Ectodermal cell (in vitro differentiated cells): Measurements from ENCODE around the gene SIRT6.
A peak's percentile ranks its signal among the peaks of the same experiment; 100 is the strongest.
"Not testable (repeated sequence)": the region's sequence is repeated elsewhere in the genome, so short reads cannot be mapped to it uniquely, and the experiment has no call there.

Source experiments
- H3K27ac ChIP-seq: 2 replicates; pipeline ENCODE4 v1.7.0; 2013; ENCODE audit warnings: mild to moderate bottlenecking, low read depth, low read length; ENCODE audit not compliant: insufficient read depth, poor library complexity, severe bottlenecking
- H3K27me3 ChIP-seq: 2 replicates; pipeline ENCODE4 v1.7.0; 2013; ENCODE audit warnings: mild to moderate bottlenecking, low read length; ENCODE audit not compliant: insufficient read depth, control insufficient read depth, poor library complexity, severe bottlenecking
- H3K36me3 ChIP-seq: one replicate; pipeline ENCODE4 v1.7.0; 2013; ENCODE audit warnings: low read length; ENCODE audit not compliant: control insufficient read depth, insufficient read depth
- H3K4me1 ChIP-seq: one replicate; pipeline ENCODE4 v1.7.0; 2013; ENCODE audit warnings: low read length; ENCODE audit not compliant: control insufficient read depth, insufficient read depth
- H3K4me3 ChIP-seq: 2 replicates; pipeline ENCODE4 v1.7.0; 2013; ENCODE audit warnings: low read depth, low read length, control low read depth; ENCODE audit not compliant: insufficient read depth
- H3K9me3 ChIP-seq: 2 replicates; pipeline ENCODE4 v1.7.0; 2013; ENCODE audit warnings: mild to moderate bottlenecking, low read length, moderate library complexity; ENCODE audit not compliant: control insufficient read depth
- WGBS, 2 experiments: methylation state at CpG; one replicate each; pipeline ENCODE4 v1.1.7; 2013; ENCODE audit warnings: missing lambda C conversion rate in 2 of 2; 5-methylcytosine and 5-hydroxymethylcytosine counted together

SIRT6 gene

GRCh38 chr19:4200940-4201542 is 18.7 kb upstream of the SIRT6 start:
- no peaks in the 10 kb centered on the region for H3K4me1 ChIP-seq
- peaks cover 35% of the 10 kb centered on the region for H3K27me3 ChIP-seq
- H3K9me3 ChIP-seq, result no peaks in the 10 kb centered on the region
- no peaks in the 10 kb centered on the region for H3K36me3 ChIP-seq
- 46% methylated on average over 2 of the region's 2 CpGs for WGBS, 2 experiments
- no peak overlapping the region for H3K4me3 ChIP-seq
- no peak overlapping the region for H3K27ac ChIP-seq

- WGBS, 2 experiments, result 72% methylated on average over 33 of the region's 33 CpGs
- no peak overlapping the region for H3K4me3 ChIP-seq
- no peaks in the 10 kb centered on the region for H3K4me1 ChIP-seq
- H3K9me3 ChIP-seq, result no peaks in the 10 kb centered on the region
- no peaks in the 10 kb centered on the region for H3K36me3 ChIP-seq
- H3K27me3 ChIP-seq, result peaks cover 35% of the 10 kb centered on the region
- H3K27ac ChIP-seq, result no peak overlapping the region
These were observed 17.4 kb upstream of the SIRT6 start for GRCh38 chr19:4199699-4200293.

- Histone ChIP-seq H3K4me1 (no peaks in the 10 kb centered on the region), H3K27me3 (peaks cover 42% of the 10 kb centered on the region), H3K4me3 (peak overlapping the region; percentile 37), H3K27ac (no peak overlapping the region), H3K9me3 (no peaks in the 10 kb centered on the region), H3K36me3 (no peaks in the 10 kb centered on the region)
- 12% methylated on average over 26 to 27 of the region's 28 CpGs for WGBS, 2 experiments
These were observed 16.2 kb upstream of the SIRT6 start for GRCh38 chr19:4198467-4199126.

- H3K36me3 ChIP-seq, result no peaks in the 10 kb centered on the region
- H3K9me3 ChIP-seq, result no peaks in the 10 kb centered on the region
- H3K27me3 ChIP-seq, result peaks cover 42% of the 10 kb centered on the region
- H3K27ac ChIP-seq, result no peak overlapping the region
- peak overlapping the region; percentile 37 for H3K4me3 ChIP-seq
- H3K4me1 ChIP-seq, result no peaks in the 10 kb centered on the region
- 16 to 17% methylated on average over 69 to 70 of the region's 70 CpGs for WGBS, 2 experiments
These were observed 15.5 kb upstream of the SIRT6 start for GRCh38 chr19:4197625-4198466.

- no peaks in the 10 kb centered on the region for H3K9me3 ChIP-seq
- H3K4me3 ChIP-seq, result no peak overlapping the region
- 87 to 91% methylated on average over 5 of the region's 5 CpGs for WGBS, 2 experiments
- H3K36me3 ChIP-seq, result no peaks in the 10 kb centered on the region
- H3K27me3 ChIP-seq, result peaks cover 42% of the 10 kb centered on the region
- H3K4me1 ChIP-seq, result no peaks in the 10 kb centered on the region
- no peak overlapping the region for H3K27ac ChIP-seq
These were observed 14.9 kb upstream of the SIRT6 start for GRCh38 chr19:4197228-4197624.

- Histone ChIP-seq H3K27ac (no peak overlapping the region), H3K4me3 (no peak overlapping the region), H3K27me3 (peaks cover 42% of the 10 kb centered on the region), H3K36me3 (no peaks in the 10 kb centered on the region), H3K9me3 (no peaks in the 10 kb centered on the region), H3K4me1 (no peaks in the 10 kb centered on the region)
- 87 to 88% methylated on average over 22 of the region's 22 CpGs for WGBS, 2 experiments
These were observed 14.3 kb upstream of the SIRT6 start for GRCh38 chr19:4196587-4197148.

- Histone ChIP-seq H3K4me1 (no peaks in the 10 kb centered on the region), H3K4me3 (no peak overlapping the region), H3K27me3 (peaks cover 42% of the 10 kb centered on the region), H3K9me3 (no peaks in the 10 kb centered on the region), H3K27ac (no peak overlapping the region), H3K36me3 (no peaks in the 10 kb centered on the region)
- whole genome bisulfite sequencing, 2 experiments, result 82% methylated on average over 8 of the region's 8 CpGs
These were observed 13.6 kb upstream of the SIRT6 start for GRCh38 chr19:4196009-4196408.

- Histone ChIP-seq H3K4me1 (no peaks in the 10 kb centered on the region), H3K27ac (no peak overlapping the region), H3K4me3 (no peak overlapping the region), H3K36me3 (no peaks in the 10 kb centered on the region), H3K9me3 (no peaks in the 10 kb centered on the region), H3K27me3 (peaks cover 31% of the 10 kb centered on the region)
- 64 to 66% methylated on average over 7 of the region's 7 CpGs for WGBS, 2 experiments
These were observed 12.0 kb upstream of the SIRT6 start for GRCh38 chr19:4194353-4194752.

GRCh38 chr19:4192537-4192936 is 10.2 kb upstream of the SIRT6 start:
- H3K27ac ChIP-seq, H3K9me3 ChIP-seq, H3K4me1 ChIP-seq, H3K4me3 ChIP-seq, H3K36me3 ChIP-seq: not testable (repeated sequence)
- WGBS, 2 experiments, result 89 to 97% methylated on average over 3 of the region's 3 CpGs
- peaks cover 14% of the 10 kb centered on the region for H3K27me3 ChIP-seq

- Histone ChIP-seq H3K27ac (no peak overlapping the region), H3K27me3 (peaks cover 6% of the 10 kb centered on the region), H3K4me3 (no peak overlapping the region), H3K9me3 (no peaks in the 10 kb centered on the region), H3K36me3 (no peaks in the 10 kb centered on the region), H3K4me1 (no peaks in the 10 kb centered on the region)
- 84 to 86% methylated on average over 5 of the region's 5 CpGs for WGBS, 2 experiments
These were observed 7.3 kb upstream of the SIRT6 start for GRCh38 chr19:4189641-4190040.
